Upper lobe of left lung (tissue), 6 donors: ENCODE results near the gene WASF2. TPM values are rescaled to one million over a fixed set of nuclear protein-coding genes. Genes with fewer than 3 reads are reported as not detected.
A peak's percentile ranks its signal among the peaks of the same experiment; 100 is the strongest.
"Not testable (repeated sequence)": the region's sequence is repeated elsewhere in the genome, so short reads cannot be mapped to it uniquely, and the experiment has no call there.

Experiments used
- ATAC-seq, 2 donors: fragments of 200-7000 bp; cut with Tn5 transposase; one replicate each; pipeline ENCODE4 v1.9.1; 2022; ENCODE audit warnings: mild to moderate bottlenecking in 2 of 2, moderate library complexity in 2 of 2; ENCODE audit not compliant: low FRiP score in 2 of 2
- DNase-seq, 2 donors: peaks; one replicate each; pipeline ENCODE4 v3.0.0-alpha.2; 2019 to 2020
- H3K27ac ChIP-seq, 4 donors: fragments of 200-600 bp; sonication (generic); one replicate each; pipeline ENCODE4 v1.5.1; 2016 to 2019
- H3K27me3 ChIP-seq, 4 donors: fragments of 200-600 bp; sonication (generic); one replicate each; pipeline ENCODE4 v1.5.1; 2017 to 2019
- H3K36me3 ChIP-seq, 4 donors: fragments of 200-600 bp; sonication (generic); one replicate each; pipeline ENCODE4 v1.5.1; 2016 to 2019
- H3K4me1 ChIP-seq, 4 donors: fragments of 200-600 bp; sonication (generic); one replicate each; pipeline ENCODE4 v1.5.1; 2018 to 2019
- H3K4me3 ChIP-seq, 4 donors: fragments of 200-600 bp; sonication (generic); one replicate each; pipeline ENCODE4 v1.5.1; 2017 to 2019; ENCODE audit warnings: mild to moderate bottlenecking in 2 of 4, moderate library complexity in 1 of 4
- H3K9me3 ChIP-seq, 4 donors: fragments of 200-600 bp; sonication (generic); one replicate each; pipeline ENCODE4 v1.5.1; 2018 to 2019
- CTCF ChIP-seq, 6 experiments: fragments of 450-650 bp in 4 of 6; fragments of 200-600 bp in 2 of 6; sonication (generic) in 2 of 6; IDR thresholded peaks; one replicate each; pipeline ENCODE4 v1.5.1; 2016 to 2019; ENCODE audit warnings: antibody characterized with exemption in 6 of 6
- EP300 ChIP-seq, 4 donors: sonication (generic); formaldehyde crosslinking; IDR thresholded peaks; one replicate each; pipeline ENCODE4 v1.5.1; 2017; ENCODE audit warnings: antibody characterized with exemption in 4 of 4, control low read depth in 2 of 4
- POLR2A ChIP-seq, 4 donors: fragments of 450-650 bp; IDR thresholded peaks; one replicate each; pipeline ENCODE4 v1.5.1; 2016 to 2017; ENCODE audit warnings: antibody characterized with exemption in 4 of 4, mild to moderate bottlenecking in 2 of 4
- POLR2AphosphoS5 ChIP-seq, 2 donors: sonication (generic); formaldehyde crosslinking; IDR thresholded peaks; one replicate each; pipeline ENCODE4 v1.5.1; 2017; ENCODE audit warnings: antibody characterized with exemption in 2 of 2
- WGBS, 2 donors: methylation state at CpG; one replicate each; pipeline ENCODE4 v1.1.5; 2017 to 2018; 5-methylcytosine and 5-hydroxymethylcytosine counted together
- total RNA-seq, 6 donors: library from RNA; depleted of rRNA in 4 of 6; stranded (reverse); fragments of >200 nt in 4 of 6; gene quantifications; one replicate each; pipeline versions ENCODE4 v1.1.0 to v1.2.1, GENCODE V29; 2016 to 2021
- donor health status: DM: no; HTN: no; CAD: no; lungs with moderate emphysema.
- donor health status: DM: no; HTN: yes; CAD: no; lungs with severe emphysema.

Gene WASF2
- total RNA-seq, 6 donors from 2014 or later, result 53.4 to 158 (median 62.2) TPM

GRCh38 chr1:27406362-27406680 is 83.6 kb downstream of the WASF2 start:
- peak overlapping the region; percentile 43 to 73 (median 49) for H3K27ac ChIP-seq
- H3K27me3 ChIP-seq, result no peaks in the 10 kb centered on the region
- WGBS, 2 donors, result 73 to 82% methylated on average over 4 of the region's 4 CpGs
- H3K4me3 ChIP-seq, result no peak overlapping the region
- no peaks in the 10 kb centered on the region for H3K9me3 ChIP-seq
- H3K4me1 ChIP-seq, result peaks cover 37 to 53% (median 45%) of the 10 kb centered on the region in 4 donors
- H3K36me3 ChIP-seq, result peaks cover 31 to 61% (median 47%) of the 10 kb centered on the region in 4 donors
- ATAC-seq, result no peak
- TF ChIP-seq EP300 (IDR thresholded peaks at IDR 0.05), result no peak
- no peak for TF ChIP-seq POLR2A (IDR thresholded peaks at IDR 0.05)
- no peak for TF ChIP-seq POLR2AphosphoS5 (IDR thresholded peaks at IDR 0.05)
- no peak for TF ChIP-seq CTCF (IDR thresholded peaks at IDR 0.05)
- DNase-seq, result no peak

GRCh38 chr1:27405598-27406361 is 84.2 kb downstream of the WASF2 start:
- peaks cover 38 to 58% (median 46%) of the 10 kb centered on the region in 4 donors for H3K4me1 ChIP-seq
- H3K4me3 ChIP-seq, H3K27me3 ChIP-seq, DNase-seq, H3K9me3 ChIP-seq, ATAC-seq: not testable (repeated sequence)
- 76 to 80% methylated on average over 1 to 12 of the region's 18 CpGs for WGBS, 2 donors
- peaks cover 25 to 55% (median 42%) of the 10 kb centered on the region in 4 donors for H3K36me3 ChIP-seq
- peak overlapping the region; percentile 43 to 77 (median 60) for H3K27ac ChIP-seq

- no peak for DNase-seq
- TF ChIP-seq EP300 (IDR thresholded peaks at IDR 0.05) (no peak), POLR2A (IDR thresholded peaks at IDR 0.05) (no peak), POLR2AphosphoS5 (IDR thresholded peaks at IDR 0.05) (no peak), CTCF (IDR thresholded peaks at IDR 0.05) (no peak)
- H3K36me3 ChIP-seq, result peaks cover 20 to 48% (median 34%) of the 10 kb centered on the region in 4 donors
- H3K27ac ChIP-seq, result peak overlapping the region; percentile 46 to 82 (median 72)
- H3K9me3 ChIP-seq, result no peaks in the 10 kb centered on the region
- ATAC-seq, result no peak
- H3K4me1 ChIP-seq, result peaks cover 38 to 64% (median 46%) of the 10 kb centered on the region in 4 donors
- H3K4me3 ChIP-seq, result no peak overlapping the region
- no peaks in the 10 kb centered on the region for H3K27me3 ChIP-seq
- WGBS, 2 donors, result 54 to 59% methylated on average over 6 to 13 of the region's 13 CpGs
Measured at GRCh38 chr1:27405074-27405473, 84.9 kb downstream of the WASF2 start.

- Histone ChIP-seq H3K4me3 (no peak overlapping the region), H3K9me3 (no peaks in the 10 kb centered on the region), H3K4me1 (peaks cover 38 to 74% (median 46%) of the 10 kb centered on the region in 4 donors), H3K27me3 (no peaks in the 10 kb centered on the region), H3K27ac (peak overlapping the region; percentile 46 to 82 (median 72)), H3K36me3 (peaks cover 16 to 39% (median 25%) of the 10 kb centered on the region in 4 donors)
- DNase-seq (no peak), ATAC-seq (no peak)
- no peak for TF ChIP-seq CTCF (IDR thresholded peaks at IDR 0.05)
- TF ChIP-seq EP300 (IDR thresholded peaks at IDR 0.05), result no peak
- no peak for TF ChIP-seq POLR2A (IDR thresholded peaks at IDR 0.05)
- no peak for TF ChIP-seq POLR2AphosphoS5 (IDR thresholded peaks at IDR 0.05)
Measured at GRCh38 chr1:27403931-27404330, 86.0 kb downstream of the WASF2 start.

- Histone ChIP-seq H3K4me1 (peaks cover 38 to 74% (median 46%) of the 10 kb centered on the region in 4 donors), H3K27me3 (no peaks in the 10 kb centered on the region), H3K4me3 (no peak overlapping the region), H3K9me3 (no peaks in the 10 kb centered on the region), H3K36me3 (peaks cover 15 to 32% (median 18%) of the 10 kb centered on the region in 4 donors), H3K27ac (peak overlapping the region; percentile 46 to 82 (median 72))
- ATAC-seq (peak; percentile 26 to 77), DNase-seq (peak in 1 of 2 donors; percentile 75)
- 61% methylated on average over 8 to 24 of the region's 24 CpGs for WGBS, 2 donors
- no peak for TF ChIP-seq POLR2A (IDR thresholded peaks at IDR 0.05)
- no peak for TF ChIP-seq EP300 (IDR thresholded peaks at IDR 0.05)
- peak in 1 of 2 donors; percentile 33 for TF ChIP-seq POLR2AphosphoS5 (IDR thresholded peaks at IDR 0.05)
- peak in 1 of 6 experiments; percentile 15 for TF ChIP-seq CTCF (IDR thresholded peaks at IDR 0.05)
Measured at GRCh38 chr1:27403065-27403726, 86.8 kb downstream of the WASF2 start.
